DND-41 (cell line): ENCODE measurements around the gene NFKB2.

Experiments
- CTCF ChIP-seq: IDR thresholded peaks from 2 replicates; pipeline ENCODE4 v1.5.1; 2012; ENCODE audit warnings: borderline replicate concordance, low read length, moderate library complexity, mild to moderate bottlenecking; ENCODE audit not compliant: poor library complexity, severe bottlenecking; ENCODE audit errors: extremely low read depth
- EZH2 ChIP-seq: IDR thresholded peaks from 3 replicates; pipeline ENCODE4 v1.6.1; 2012; ENCODE audit warnings: borderline replicate concordance, low read depth, mild to moderate bottlenecking, moderate library complexity, low read length, inconsistent platforms; ENCODE audit not compliant: severe bottlenecking

DNA sequence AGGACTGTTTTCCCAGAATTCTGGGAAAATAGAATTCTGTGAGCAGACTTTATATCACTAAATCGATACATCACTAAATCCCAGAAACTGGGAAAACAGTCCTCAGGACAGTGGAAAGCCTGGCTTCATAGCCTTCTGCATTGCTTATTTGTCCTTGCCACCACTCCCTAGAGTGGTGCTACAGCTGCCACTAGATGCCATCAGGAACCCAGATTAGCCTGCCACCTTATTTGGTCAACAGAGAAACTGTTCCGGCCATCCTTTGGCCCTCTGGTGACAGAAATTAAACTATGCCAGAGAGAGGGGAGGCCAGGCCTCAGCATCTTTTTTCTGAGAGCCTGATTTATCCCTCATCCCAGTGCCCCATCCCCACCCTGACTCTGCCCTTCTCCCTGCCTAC is 19.6 kb upstream of the NFKB2 start:
- TF ChIP-seq CTCF (no peak), EZH2 (no peak)
